BJ (cell line): ENCODE measurements around the gene MKI67. TPM values are rescaled to one million over a fixed set of nuclear protein-coding genes. Genes with fewer than 3 reads are reported as not detected.

Experiments used
- CTCF ChIA-PET: fragments of 350-600 bp; formaldehyde crosslinking; extraction: SDS; loops from one replicate; lab custom pipeline; 2021; ENCODE audit warnings: antibody characterized with exemption, inconsistent platforms; lab: Yijun Ruan, JAX
- POLR2A ChIA-PET: fragments of 300-600 bp; sonication (Branson Sonifier 250); formaldehyde crosslinking; extraction: SDS; loops from one replicate; lab custom pipeline; 2021; ENCODE audit warnings: antibody characterized with exemption; lab: Charles Lee
- DNase-seq: peaks from one replicate; pipeline ENCODE4 v3.0.0-alpha.2; 2011; ENCODE audit warnings: low read depth
- H3K27me3 ChIP-seq: 2 replicates; pipeline ENCODE4 v1.6.0; 2011; ENCODE audit warnings: low read length; ENCODE audit not compliant: control insufficient read depth, insufficient read depth
- H3K36me3 ChIP-seq: 2 replicates; pipeline ENCODE4 v1.5.1; 2011; ENCODE audit warnings: low read length; ENCODE audit not compliant: control insufficient read depth, insufficient read depth
- H3K4me3 ChIP-seq: 2 replicates; pipeline ENCODE4 v1.5.1; 2011; ENCODE audit warnings: low read depth, mild to moderate bottlenecking, control low read depth, low read length
- CTCF ChIP-seq: IDR thresholded peaks from 2 replicates; pipeline ENCODE4 v1.5.1; 2011; ENCODE audit warnings: low read depth, mild to moderate bottlenecking, control low read depth, inconsistent platforms, low read length, moderate library complexity; ENCODE audit not compliant: insufficient read depth
- polyA plus RNA-seq: library from polyadenylated mRNA; depleted of rRNA; stranded (reverse); fragments of >200 nt; gene quantifications from 2 replicates; pipeline ENCODE4 v1.2.3, GENCODE V29; 2011

The MKI67 gene
- polyA plus RNA-seq, 1 experiment, result 11.8 TPM

GRCh38 chr10:128054163-128054970 lies 71.9 kb downstream of the MKI67 start:
- H3K4me3 ChIP-seq, result no peak overlapping the region
- TF ChIP-seq CTCF, result no peak
- H3K27me3 ChIP-seq, result no peaks in the 10 kb centered on the region
- CTCF ChIA-PET, result interaction anchor here (1.0 to 2.5 kb wide), 5 partner anchors 10 to 96 kb away, joined by 3 to 15 read pairs (median 5); no protein-coding TSS in a partner anchor
- no peaks in the 10 kb centered on the region for H3K36me3 ChIP-seq
- POLR2A ChIA-PET, result no interaction called here
- no peak for DNase-seq

GRCh38 chr10:128053356-128053755 lies 72.9 kb downstream of the MKI67 start:
- no peak for DNase-seq
- no peak for TF ChIP-seq CTCF
- Histone ChIP-seq H3K27me3 (no peaks in the 10 kb centered on the region), H3K36me3 (no peaks in the 10 kb centered on the region), H3K4me3 (no peak overlapping the region)
- POLR2A ChIA-PET, result no interaction called here
- CTCF ChIA-PET, result interaction anchor here (1.4 to 2.5 kb wide), 4 partner anchors 16 to 146 kb away, joined by 3 to 15 read pairs (median 4); partner anchors contain the start of gene PTPRE

- DNase-seq, result no peak
- no peak for TF ChIP-seq CTCF
- POLR2A ChIA-PET, result no interaction called here
Observed at GRCh38 chr10:128052696-128053095, 73.5 kb downstream of the MKI67 start.

GRCh38 chr10:128051548-128051947 lies 74.7 kb downstream of the MKI67 start:
- no peaks in the 10 kb centered on the region for H3K36me3 ChIP-seq
- ChIA-PET CTCF (interaction anchor here (0.9 to 1.6 kb wide), 4 partner anchors 12 to 18 kb away, joined by 3 to 8 read pairs (median 4); no protein-coding TSS in a partner anchor), POLR2A (no interaction called here)
- no peak for TF ChIP-seq CTCF
- no peak overlapping the region for H3K4me3 ChIP-seq
- H3K27me3 ChIP-seq, result no peaks in the 10 kb centered on the region
- no peak for DNase-seq

More at GRCh38 chr10:128052696-128053095, 73.5 kb downstream of the MKI67 start:
- CTCF ChIA-PET, result interaction anchor here (0.9 to 2.5 kb wide), 5 partner anchors 16 to 146 kb away, joined by 3 to 15 read pairs (median 4); partner anchors contain the start of gene PTPRE
- H3K27me3 ChIP-seq, result no peaks in the 10 kb centered on the region
- H3K4me3 ChIP-seq, result no peak overlapping the region
- no peaks in the 10 kb centered on the region for H3K36me3 ChIP-seq

- ChIA-PET POLR2A (no interaction called here), CTCF (interaction anchor here (0.9 to 1.6 kb wide), 4 partner anchors 13 to 18 kb away, joined by 3 to 8 read pairs (median 4); no protein-coding TSS in a partner anchor)
- Histone ChIP-seq H3K27me3 (no peaks in the 10 kb centered on the region), H3K36me3 (no peaks in the 10 kb centered on the region), H3K4me3 (no peak overlapping the region)
- DNase-seq, result no peak
- no peak for TF ChIP-seq CTCF
Observed at GRCh38 chr10:128050936-128051335, 75.3 kb downstream of the MKI67 start.
